HCT116 (cell line): Measurements from ENCODE around the gene PGGHG. TPM values are rescaled to one million over a fixed set of nuclear protein-coding genes. Genes with fewer than 3 reads are reported as not detected.

Source experiments
- ATAC-seq: fragments of 200-7000 bp; cut with Tn5 transposase; 2 replicates; pipeline ENCODE4 v1.9.1; 2020; ENCODE audit warnings: mild to moderate bottlenecking, moderate library complexity
- BruUV-seq: library from RNA; stranded (reverse); fragments of 400-500 nt; replicated peaks from 2 replicates; lab custom pipeline; 2021; lab: Mats Ljungman, UMichigan
- CTCF ChIA-PET: fragments of 300-600 bp; sonication (Branson Sonifier 250); formaldehyde crosslinking; loops from one replicate; lab custom pipeline; 2021; ENCODE audit warnings: antibody characterized with exemption; lab: Charles Lee
- POLR2A ChIA-PET: fragments of 300-600, 350-600 bp; sonication (Branson Sonifier 250); formaldehyde crosslinking; loops from one replicate; lab custom pipeline; 2021; ENCODE audit warnings: antibody characterized with exemption; lab: Charles Lee
- RAD21 ChIA-PET, 2 experiments: fragments of 300-600 bp; sonication (Branson Sonifier 250); formaldehyde crosslinking; loops; one replicate each; lab custom pipeline; 2023; ENCODE audit warnings: low total read pairs in 2 of 2; ENCODE audit not compliant: uncharacterized antibody in 2 of 2, unreplicated experiment in 2 of 2, low non-redundant PET in 1 of 2; lab: Charles Lee
- DNase-seq: peaks from one replicate; pipeline ENCODE4 v3.0.0-alpha.2; 2010; ENCODE audit warnings: low read depth, low spot score
- H2AFZ ChIP-seq: fragments of 200-600 bp; shearing (Covaris generic), sonication (generic); 2 replicates; pipeline ENCODE4 v1.6.1; 2017; ENCODE audit warnings: low read depth, mixed run types, mixed read lengths, antibody characterized with exemption, low read length; ENCODE audit not compliant: poor library complexity, severe bottlenecking
- H3K27ac ChIP-seq: 2 replicates; pipeline ENCODE4 v1.5.1; 2012; ENCODE audit warnings: low read depth, low read length
- H3K27me3 ChIP-seq: fragments of 200-600 bp; sonication (generic); 2 replicates; pipeline ENCODE4 v1.6.1; 2016; ENCODE audit warnings: mixed run types, low read length, mixed read lengths; ENCODE audit not compliant: insufficient read depth
- H3K36me3 ChIP-seq, 2 experiments: fragments of 200-500 bp in 1 of 2; fragments of 200-600 bp in 1 of 2; sonication (Bioruptor generic) in 1 of 2; sonication (generic) in 1 of 2; 2 replicates each; pipeline versions ENCODE4 v1.5.1 to v1.6.1; 2014 to 2016; ENCODE audit warnings: low read length in 2 of 2, inconsistent platforms in 1 of 2, mixed read lengths in 1 of 2, mixed run types in 1 of 2; ENCODE audit not compliant: insufficient read depth in 2 of 2, control insufficient read depth in 1 of 2
- H3K4me1 ChIP-seq, 2 experiments: fragments of 200-600 bp in 1 of 2; sonication (generic) in 1 of 2; 2 replicates each; pipeline versions ENCODE4 v1.5.1 to v1.6.1; 2012 to 2017; ENCODE audit warnings: low read length in 2 of 2, inconsistent platforms in 1 of 2, mild to moderate bottlenecking in 1 of 2, mixed read lengths in 1 of 2, mixed run types in 1 of 2, moderate library complexity in 1 of 2; ENCODE audit not compliant: insufficient read depth in 2 of 2, control insufficient read depth in 1 of 2
- H3K4me2 ChIP-seq: fragments of 200-600 bp; sonication (generic); 2 replicates; pipeline ENCODE4 v1.6.1; 2017; ENCODE audit warnings: mixed run types, low read length, mixed read lengths
- H3K4me3 ChIP-seq, 2 experiments: fragments of 200-600 bp in 1 of 2; sonication (generic) in 1 of 2; replicated peaks in 1 of 2; 2 replicates each; pipeline ENCODE4 v1.5.1; 2011 to 2016; ENCODE audit warnings: low read length in 2 of 2, control low read depth in 1 of 2, low read depth in 1 of 2, mild to moderate bottlenecking in 1 of 2, mixed read lengths in 1 of 2, mixed run types in 1 of 2
- H3K79me2 ChIP-seq: fragments of 200-600 bp; sonication (generic); 2 replicates; pipeline ENCODE4 v1.6.1; 2017; ENCODE audit warnings: mild to moderate bottlenecking, mixed run types, low read length, moderate library complexity, mixed read lengths; ENCODE audit not compliant: insufficient read depth
- H3K9ac ChIP-seq: fragments of 200-600 bp; sonication (generic); 2 replicates; pipeline ENCODE4 v1.6.1; 2016; ENCODE audit warnings: low read length, mixed read lengths
- H3K9me2 ChIP-seq: fragments of 200-600 bp; sonication (generic), shearing (Covaris generic); 2 replicates; pipeline ENCODE4 v1.6.1; 2017; ENCODE audit warnings: mixed run types, mild to moderate bottlenecking, moderate library complexity; ENCODE audit not compliant: insufficient read depth
- H3K9me3 ChIP-seq, 2 experiments: fragments of 200-500 bp in 1 of 2; fragments of 200-600 bp in 1 of 2; sonication (Bioruptor generic) in 1 of 2; sonication (generic) in 1 of 2; 2 replicates each; pipeline ENCODE4 v1.6.1; 2014 to 2017; ENCODE audit warnings: low read length in 2 of 2, mixed read lengths in 2 of 2, inconsistent platforms in 1 of 2, low read depth in 1 of 2, mild to moderate bottlenecking in 1 of 2, mixed run types in 1 of 2, moderate library complexity in 1 of 2; ENCODE audit not compliant: control insufficient read depth in 1 of 2, insufficient read depth in 1 of 2
- H4K20me1 ChIP-seq: fragments of 200-600 bp; sonication (generic), shearing (Covaris generic); 2 replicates; pipeline ENCODE4 v1.6.1; 2017; ENCODE audit warnings: mixed run types, mild to moderate bottlenecking, moderate library complexity; ENCODE audit not compliant: insufficient read depth
- EGR1 ChIP-seq: IDR thresholded peaks from 2 replicates; pipeline ENCODE4 v1.6.1; 2012; ENCODE audit warnings: low read depth
- TCF7L2 ChIP-seq: IDR thresholded peaks from 2 replicates; pipeline ENCODE4 v1.7.0; 2011; ENCODE audit warnings: borderline replicate concordance, inconsistent platforms; ENCODE audit not compliant: insufficient read depth, insufficient read length; ENCODE audit errors: extremely low read depth
- YY1 ChIP-seq: IDR thresholded peaks from 2 replicates; pipeline ENCODE4 v1.6.1; 2011; ENCODE audit warnings: low read length, low read depth, moderate library complexity, mild to moderate bottlenecking; ENCODE audit not compliant: insufficient replicate concordance; ENCODE audit errors: extremely low read depth
- ZFX ChIP-seq: fragments of 450-650 bp; IDR thresholded peaks from 2 replicates; pipeline ENCODE4 v1.6.1; 2017
- ZNF274 ChIP-seq: fragments of 200-500 bp; sonication (Bioruptor generic); IDR thresholded peaks from 2 replicates; pipeline ENCODE4 v1.6.1; 2014; ENCODE audit warnings: mild to moderate bottlenecking, low read depth, low read length, inconsistent platforms
- intact Hi-C: fragments of 100-400 bp; cut with micrococcal nuclease; formaldehyde crosslinking; loops from 2 replicates; pipeline ENCODE4 v1.10.0; 2022
- total RNA-seq: library from RNA; stranded (reverse); gene quantifications from one replicate; pipeline ENCODE4 v1.2.1, GENCODE V29; 2021; ENCODE audit not compliant: unreplicated experiment
- TF ChIP-seq, protein P1 (sequence below): IDR thresholded peaks from 2 replicates; pipeline ENCODE4 v1.6.1; 2012
- TF ChIP-seq, protein P2 (sequence below): IDR thresholded peaks from 2 replicates; pipeline ENCODE4 v1.6.1; 2012
- TF ChIP-seq, protein P3 (sequence below): IDR thresholded peaks from 2 replicates; pipeline ENCODE4 v1.6.1; 2011; ENCODE audit warnings: mild to moderate bottlenecking, low read length, moderate library complexity; ENCODE audit not compliant: insufficient replicate concordance; ENCODE audit errors: extremely low read depth

The PGGHG gene
- total RNA-seq, 1 experiment from 2014 or later, result 57.5 TPM

DNA sequence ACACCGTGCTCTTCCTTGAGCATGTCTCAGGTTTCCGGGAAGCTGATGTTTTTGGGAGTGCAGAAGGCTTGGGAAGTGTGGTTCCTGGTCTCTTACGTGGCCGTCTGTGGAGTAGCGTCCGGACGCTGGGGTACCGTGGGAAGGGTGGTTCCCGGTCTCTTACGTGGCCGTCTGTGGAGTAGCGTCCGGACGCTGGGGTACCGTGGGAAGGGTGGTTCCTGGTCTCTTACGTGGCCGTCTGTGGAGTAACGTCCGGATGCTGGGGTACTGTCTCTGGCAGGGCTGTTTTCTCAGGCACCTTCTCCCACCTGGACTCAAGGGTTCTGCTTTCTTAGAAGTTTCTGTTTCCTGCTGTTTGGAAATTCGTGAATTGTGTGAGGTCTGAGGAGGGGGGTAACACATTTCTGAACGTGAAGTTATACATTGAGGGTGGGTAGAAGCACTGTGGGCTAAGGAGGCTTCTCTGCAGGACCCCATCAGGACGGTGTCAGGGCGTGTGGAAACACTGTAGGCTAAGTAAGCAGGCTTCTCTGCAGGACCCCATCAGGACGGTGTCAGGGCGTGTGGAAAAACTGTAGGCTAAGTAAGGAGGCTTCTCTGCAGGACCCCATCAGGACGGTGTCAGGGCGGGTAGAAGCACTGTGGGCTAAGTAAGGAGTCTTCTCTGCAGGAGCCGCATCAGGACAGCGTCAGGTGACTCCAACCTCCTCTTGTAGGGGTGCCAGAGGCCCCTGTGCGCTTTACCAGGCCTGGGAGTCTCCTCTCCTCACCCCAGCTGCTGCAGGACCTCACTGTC, 37.1 kb downstream of the PGGHG start:
- Histone ChIP-seq H3K27me3 (no peaks in the 10 kb centered on the region), H3K4me2 (no peak overlapping the region), H3K9me2 (no peaks in the 10 kb centered on the region), H3K36me3 (no peaks in the 10 kb centered on the region), H3K4me1 (peaks cover 0 to 9% of the 10 kb centered on the region in 2 experiments; a peak in 3 of 4 replicates), H4K20me1 (no peaks in the 10 kb centered on the region), H3K9me3 (no peaks in the 10 kb centered on the region), H3K9ac (no peak overlapping the region), H3K27ac (no peak overlapping the region), H3K79me2 (no peaks in the 10 kb centered on the region), H3K4me3 (no peak overlapping the region), H2AFZ (no peak overlapping the region)
- ATAC-seq, result no peak
- CTCF ChIA-PET, result no interaction called here
- intact Hi-C loops, result no loop called here
- POLR2A ChIA-PET, result no interaction called here
- TF ChIP-seq, protein P1, sequence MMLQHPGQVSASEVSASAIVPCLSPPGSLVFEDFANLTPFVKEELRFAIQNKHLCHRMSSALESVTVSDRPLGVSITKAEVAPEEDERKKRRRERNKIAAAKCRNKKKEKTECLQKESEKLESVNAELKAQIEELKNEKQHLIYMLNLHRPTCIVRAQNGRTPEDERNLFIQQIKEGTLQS, result no peak
- TF ChIP-seq EGR1 (no peak), ZNF274 (no peak), YY1 (no peak), TCF7L2 (no peak), ZFX (no peak)
- TF ChIP-seq, protein P2, sequence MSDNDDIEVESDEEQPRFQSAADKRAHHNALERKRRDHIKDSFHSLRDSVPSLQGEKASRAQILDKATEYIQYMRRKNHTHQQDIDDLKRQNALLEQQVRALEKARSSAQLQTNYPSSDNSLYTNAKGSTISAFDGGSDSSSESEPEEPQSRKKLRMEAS, result no peak
- TF ChIP-seq, protein P3, sequence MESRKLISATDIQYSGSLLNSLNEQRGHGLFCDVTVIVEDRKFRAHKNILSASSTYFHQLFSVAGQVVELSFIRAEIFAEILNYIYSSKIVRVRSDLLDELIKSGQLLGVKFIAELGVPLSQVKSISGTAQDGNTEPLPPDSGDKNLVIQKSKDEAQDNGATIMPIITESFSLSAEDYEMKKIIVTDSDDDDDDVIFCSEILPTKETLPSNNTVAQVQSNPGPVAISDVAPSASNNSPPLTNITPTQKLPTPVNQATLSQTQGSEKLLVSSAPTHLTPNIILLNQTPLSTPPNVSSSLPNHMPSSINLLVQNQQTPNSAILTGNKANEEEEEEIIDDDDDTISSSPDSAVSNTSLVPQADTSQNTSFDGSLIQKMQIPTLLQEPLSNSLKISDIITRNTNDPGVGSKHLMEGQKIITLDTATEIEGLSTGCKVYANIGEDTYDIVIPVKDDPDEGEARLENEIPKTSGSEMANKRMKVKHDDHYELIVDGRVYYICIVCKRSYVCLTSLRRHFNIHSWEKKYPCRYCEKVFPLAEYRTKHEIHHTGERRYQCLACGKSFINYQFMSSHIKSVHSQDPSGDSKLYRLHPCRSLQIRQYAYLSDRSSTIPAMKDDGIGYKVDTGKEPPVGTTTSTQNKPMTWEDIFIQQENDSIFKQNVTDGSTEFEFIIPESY, result no peak
- BruUV-seq, result no TSS peak
- DNase-seq, result no peak
- RAD21 ChIA-PET, result no interaction called here
